ENCODE results near the gene ZSCAN16.
"Not testable (repeated sequence)": the region's sequence is repeated elsewhere in the genome, so short reads cannot be mapped to it uniquely, and the experiment has no call there.

DNA sequence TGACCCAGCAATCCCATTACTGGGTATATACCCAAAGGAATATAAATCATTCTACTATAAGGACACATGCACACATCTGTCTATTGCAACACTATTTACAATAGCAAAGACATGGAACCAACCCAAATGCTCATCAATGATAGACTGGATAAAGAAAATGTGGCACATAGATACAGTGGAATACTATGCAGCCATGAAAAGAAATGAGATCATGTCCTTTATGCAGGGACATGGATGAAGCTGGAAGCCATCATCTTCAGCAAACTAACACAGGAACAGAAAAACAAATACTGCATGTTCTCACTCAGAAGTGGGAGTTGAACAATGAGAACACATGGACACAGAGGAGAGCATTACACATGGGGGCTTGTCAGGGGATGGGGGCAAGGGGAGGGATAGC, 21.7 kb upstream of the ZSCAN16 start:
- TF ChIP-seq, protein P1, sequence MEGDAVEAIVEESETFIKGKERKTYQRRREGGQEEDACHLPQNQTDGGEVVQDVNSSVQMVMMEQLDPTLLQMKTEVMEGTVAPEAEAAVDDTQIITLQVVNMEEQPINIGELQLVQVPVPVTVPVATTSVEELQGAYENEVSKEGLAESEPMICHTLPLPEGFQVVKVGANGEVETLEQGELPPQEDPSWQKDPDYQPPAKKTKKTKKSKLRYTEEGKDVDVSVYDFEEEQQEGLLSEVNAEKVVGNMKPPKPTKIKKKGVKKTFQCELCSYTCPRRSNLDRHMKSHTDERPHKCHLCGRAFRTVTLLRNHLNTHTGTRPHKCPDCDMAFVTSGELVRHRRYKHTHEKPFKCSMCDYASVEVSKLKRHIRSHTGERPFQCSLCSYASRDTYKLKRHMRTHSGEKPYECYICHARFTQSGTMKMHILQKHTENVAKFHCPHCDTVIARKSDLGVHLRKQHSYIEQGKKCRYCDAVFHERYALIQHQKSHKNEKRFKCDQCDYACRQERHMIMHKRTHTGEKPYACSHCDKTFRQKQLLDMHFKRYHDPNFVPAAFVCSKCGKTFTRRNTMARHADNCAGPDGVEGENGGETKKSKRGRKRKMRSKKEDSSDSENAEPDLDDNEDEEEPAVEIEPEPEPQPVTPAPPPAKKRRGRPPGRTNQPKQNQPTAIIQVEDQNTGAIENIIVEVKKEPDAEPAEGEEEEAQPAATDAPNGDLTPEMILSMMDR (IDR thresholded peaks at IDR 0.05): not testable (repeated sequence)
- not testable (repeated sequence) for TF ChIP-seq POLR2A (IDR thresholded peaks at IDR 0.05); POLR2AphosphoS5 (IDR thresholded peaks at IDR 0.05; ENCODE audit: insufficient read depth in 1 of 2, low read depth in 1 of 2)
